ENCODE results near the gene PYCR2. TPM values are rescaled to one million over a fixed set of nuclear protein-coding genes. Genes with fewer than 3 reads are reported as not detected.
"Not testable (repeated sequence)": the region's sequence is repeated elsewhere in the genome, so short reads cannot be mapped to it uniquely, and the experiment has no call there.

PYCR2 gene
- total and polyA plus RNA-seq, 10 of the 15 experiments (the other 5 are each of a cell fraction or from before 2014, with no cell fraction given): 1.7 to 81.8 (median 54.9) TPM

- H3K79me2 ChIP-seq (ENCODE audit: control insufficient read depth, insufficient read depth, low read length); H4K20me1 ChIP-seq (ENCODE audit: control insufficient read depth, insufficient read depth); H3K27me3 ChIP-seq (replicated peaks in 1 of 2; ENCODE audit: control insufficient read depth in 2 of 2, insufficient read depth in 2 of 2, low read length in 1 of 2); in situ Hi-C loops (cut with MboI); H2AFZ ChIP-seq (ENCODE audit: control insufficient read depth, low read depth, low read length); intact Hi-C loops (cut with micrococcal nuclease; ENCODE audit: unreplicated experiment); H3K4me1 ChIP-seq (ENCODE audit: control insufficient read depth, insufficient read depth, low read length); H3K4me3 ChIP-seq; H3K9me3 ChIP-seq (replicated peaks; ENCODE audit: control insufficient read depth, insufficient read depth, low read length); POLR2A ChIA-PET; DNase-seq (ENCODE audit: low read depth, low spot score); BruUV-seq (replicated peaks); ATAC-seq; H3K9ac ChIP-seq (ENCODE audit: control insufficient read depth, insufficient read depth, low read length); H3K4me2 ChIP-seq (ENCODE audit: control insufficient read depth, insufficient read depth); H3K27ac ChIP-seq (ENCODE audit: control insufficient read depth, insufficient read depth); FAIRE-seq; H3K36me3 ChIP-seq (ENCODE audit: control insufficient read depth in 2 of 2, insufficient read depth in 2 of 2, low read length in 1 of 2): not testable (repeated sequence)
- 85% methylated on average over 28 of the region's 28 CpGs for WGBS (ENCODE audit: insufficient coverage, insufficient replicate concordance, low lambda C conversion rate, missing lambda C conversion rate)
- ChIA-PET RAD21 (ENCODE audit: unreplicated experiment) (interaction anchor here (0.6 kb wide), 1 partner anchor 17 kb away, joined by 5 read pairs; no protein-coding TSS in a partner anchor), SMC1A (ENCODE audit: uncharacterized antibody, unreplicated experiment) (interaction anchor here (1.1 kb wide), 1 partner anchor 493 kb away, joined by 3 read pairs; no protein-coding TSS in a partner anchor), CTCF (interaction anchor here (0.6 to 9.2 kb wide), 4 partner anchors 7 to 495 kb away, joined by 3 to 55 read pairs (median 24); no protein-coding TSS in a partner anchor)
Observed at GRCh38 chr1:225969751-225970150, 45.7 kb upstream of the PYCR2 start.

GRCh38 chr1:225965231-225965630 lies 41.2 kb upstream of the PYCR2 start:
- H3K4me1 ChIP-seq (ENCODE audit: control insufficient read depth, insufficient read depth, low read length): no peaks in the 10 kb centered on the region
- no peak overlapping the region for H3K4me3 ChIP-seq
- no peaks in the 10 kb centered on the region; a peak in 1 of 4 replicates for H3K27me3 ChIP-seq (replicated peaks in 1 of 2; ENCODE audit: control insufficient read depth in 2 of 2, insufficient read depth in 2 of 2, low read length in 1 of 2)
- DNase-seq (ENCODE audit: low read depth, low spot score): no peak
- BruUV-seq (replicated peaks): no TSS peak
- H2AFZ ChIP-seq (ENCODE audit: control insufficient read depth, low read depth, low read length): no peak overlapping the region
- H4K20me1 ChIP-seq (ENCODE audit: control insufficient read depth, insufficient read depth): no peaks in the 10 kb centered on the region
- no peak overlapping the region for H3K27ac ChIP-seq (ENCODE audit: control insufficient read depth, insufficient read depth)
- TF ChIP-seq NFYB (IDR thresholded peaks at IDR 0.05; ENCODE audit: insufficient read depth, low read depth, low read length) (no peak), ASH2L (IDR thresholded peaks at IDR 0.05; ENCODE audit: borderline replicate concordance, low read depth) (no peak), NRF1 (conservative IDR thresholded peaks at IDR 0.05; ENCODE audit: low read depth, low read length) (no peak), EGR1 (IDR thresholded peaks at IDR 0.05; ENCODE audit: borderline replicate concordance in 1 of 2, low read depth in 2 of 2, low read length in 2 of 2) (no peak), SRF (IDR thresholded peaks at IDR 0.05; ENCODE audit: low read depth in 2 of 2, low read length in 2 of 2) (no peak)
- POLR2A ChIA-PET: no interaction called here
- no peaks in the 10 kb centered on the region for H3K79me2 ChIP-seq (ENCODE audit: control insufficient read depth, insufficient read depth, low read length)
- RAD21 ChIA-PET (ENCODE audit: unreplicated experiment): interaction anchor here (0.6 kb wide), 1 partner anchor 110 kb away, joined by 3 read pairs; no protein-coding TSS in a partner anchor
- CTCF ChIA-PET: interaction anchor here (1.6 to 6.1 kb wide), 2 partner anchors 9 to 22 kb away, joined by 4 to 55 read pairs; no protein-coding TSS in a partner anchor
- no peak for ATAC-seq
- SMC1A ChIA-PET (ENCODE audit: uncharacterized antibody, unreplicated experiment): no interaction called here
- no peak overlapping the region for H3K9ac ChIP-seq (ENCODE audit: control insufficient read depth, insufficient read depth, low read length)
- no peak for FAIRE-seq
- in situ Hi-C loops (cut with MboI): no loop called here
- H3K9me3 ChIP-seq (replicated peaks; ENCODE audit: control insufficient read depth, insufficient read depth, low read length): no peaks in the 10 kb centered on the region
- no peak overlapping the region for H3K4me2 ChIP-seq (ENCODE audit: control insufficient read depth, insufficient read depth)
- H3K36me3 ChIP-seq (ENCODE audit: control insufficient read depth in 2 of 2, insufficient read depth in 2 of 2, low read length in 1 of 2): no peaks in the 10 kb centered on the region
- WGBS (ENCODE audit: insufficient coverage, insufficient replicate concordance, low lambda C conversion rate, missing lambda C conversion rate): 66% methylated on average over 5 of the region's 5 CpGs
- intact Hi-C loops (cut with micrococcal nuclease; ENCODE audit: unreplicated experiment): no loop called here
